OCI-LY7 (cell line): ENCODE results near the gene NRXN2. TPM values are rescaled to one million over a fixed set of nuclear protein-coding genes. Genes with fewer than 3 reads are reported as not detected.
"Not testable (repeated sequence)": the region's sequence is repeated elsewhere in the genome, so short reads cannot be mapped to it uniquely, and the experiment has no call there.

Experiments
- BruUV-seq: library from RNA; stranded (reverse); fragments of 400-500 nt; replicated peaks from 2 replicates; lab custom pipeline; 2021; lab: Mats Ljungman, UMichigan
- CTCF ChIA-PET: fragments of 300-600 bp; sonication (Branson Sonifier 250); formaldehyde crosslinking; loops from one replicate; lab custom pipeline; 2022; ENCODE audit warnings: antibody characterized with exemption; ENCODE audit not compliant: unreplicated experiment; lab: Charles Lee
- POLR2A ChIA-PET: fragments of 300-600 bp; sonication (Branson Sonifier 250); formaldehyde crosslinking; loops from one replicate; lab custom pipeline; 2022; ENCODE audit warnings: antibody characterized with exemption; lab: Charles Lee
- DNase-seq: peaks from one replicate; pipeline ENCODE4 v3.0.0-alpha.2; 2015; ENCODE audit warnings: low spot score
- H2AFZ ChIP-seq: fragments of 200-600 bp; sonication (generic), shearing (Covaris generic); 2 replicates; pipeline ENCODE4 v1.6.1; 2014; ENCODE audit warnings: mild to moderate bottlenecking, antibody characterized with exemption, low read length, moderate library complexity
- H3K27ac ChIP-seq: fragments of 200-600 bp; sonication (generic); 2 replicates; pipeline ENCODE4 v1.5.1; 2014; ENCODE audit warnings: mixed run types, low read depth, mild to moderate bottlenecking, moderate library complexity, low read length, inconsistent platforms; ENCODE audit not compliant: poor library complexity, severe bottlenecking
- H3K36me3 ChIP-seq: fragments of 200-600 bp; sonication (generic); 2 replicates; pipeline ENCODE4 v1.6.1; 2014; ENCODE audit warnings: mild to moderate bottlenecking, antibody characterized with exemption, low read length, moderate library complexity, mixed read lengths; ENCODE audit not compliant: insufficient read depth
- H3K4me1 ChIP-seq: fragments of 200-600 bp; sonication (generic); 2 replicates; pipeline ENCODE4 v1.5.1; 2014; ENCODE audit warnings: mild to moderate bottlenecking, low read length; ENCODE audit not compliant: insufficient read depth, poor library complexity, severe bottlenecking
- H3K4me2 ChIP-seq: fragments of 200-600 bp; sonication (generic); 2 replicates; pipeline ENCODE4 v1.6.1; 2014; ENCODE audit warnings: mild to moderate bottlenecking, low read length
- H3K4me3 ChIP-seq: fragments of 200-600 bp; sonication (generic); 2 replicates; pipeline ENCODE4 v1.5.1; 2014; ENCODE audit warnings: mild to moderate bottlenecking, low read depth, low read length; ENCODE audit not compliant: poor library complexity, severe bottlenecking
- H3K79me2 ChIP-seq: fragments of 200-600 bp; sonication (generic); 2 replicates; pipeline ENCODE4 v1.6.1; 2016; ENCODE audit warnings: low read depth, mild to moderate bottlenecking, low read length, moderate library complexity, mixed read lengths; ENCODE audit not compliant: insufficient read depth
- H3K9me2 ChIP-seq: fragments of 200-600 bp; sonication (generic); 2 replicates; pipeline ENCODE4 v1.6.1; 2016; ENCODE audit warnings: mild to moderate bottlenecking, low read length, mixed read lengths; ENCODE audit not compliant: insufficient read depth
- H3K9me3 ChIP-seq: fragments of 200-600 bp; sonication (generic); 2 replicates; pipeline ENCODE4 v1.6.1; 2014; ENCODE audit warnings: mild to moderate bottlenecking, mixed run types, low read length, mixed read lengths
- H4K20me1 ChIP-seq: fragments of 200-600 bp; sonication (generic); 2 replicates; pipeline ENCODE4 v1.6.1; 2014; ENCODE audit warnings: mild to moderate bottlenecking, antibody characterized with exemption, low read length, moderate library complexity, mixed read lengths; ENCODE audit not compliant: insufficient read depth
- EZH2phosphoT487 ChIP-seq: fragments of 200-600 bp; sonication (generic); IDR thresholded peaks from 2 replicates; pipeline ENCODE4 v1.6.1; 2018; ENCODE audit warnings: low read depth, borderline replicate concordance, mild to moderate bottlenecking, mixed run types, antibody characterized with exemption, low read length, moderate library complexity, mixed read lengths
- intact Hi-C: fragments of 100-400 bp; cut with micrococcal nuclease; formaldehyde crosslinking; loops from one replicate; pipeline ENCODE4 v1.10.0; 2022; ENCODE audit not compliant: unreplicated experiment
- total RNA-seq, 2 experiments: library from RNA; depleted of rRNA in 1 of 2; stranded (reverse); fragments of >200 nt in 1 of 2; shearing (Covaris generic) in 1 of 2; gene quantifications; 2 replicates each; pipeline ENCODE4 v1.2.3, GENCODE V29; 2014 to 2022
- TF ChIP-seq, protein P1 (sequence below): fragments of 200-600 bp; sonication (generic); conservative IDR thresholded peaks from 2 replicates; pipeline ENCODE4 v1.5.1; 2014; ENCODE audit warnings: mild to moderate bottlenecking, antibody characterized with exemption, low read length, moderate library complexity, mixed read lengths

The NRXN2 gene
- total RNA-seq, 2 experiments from 2014 or later: 2.4 to 3.3 TPM

DNA sequence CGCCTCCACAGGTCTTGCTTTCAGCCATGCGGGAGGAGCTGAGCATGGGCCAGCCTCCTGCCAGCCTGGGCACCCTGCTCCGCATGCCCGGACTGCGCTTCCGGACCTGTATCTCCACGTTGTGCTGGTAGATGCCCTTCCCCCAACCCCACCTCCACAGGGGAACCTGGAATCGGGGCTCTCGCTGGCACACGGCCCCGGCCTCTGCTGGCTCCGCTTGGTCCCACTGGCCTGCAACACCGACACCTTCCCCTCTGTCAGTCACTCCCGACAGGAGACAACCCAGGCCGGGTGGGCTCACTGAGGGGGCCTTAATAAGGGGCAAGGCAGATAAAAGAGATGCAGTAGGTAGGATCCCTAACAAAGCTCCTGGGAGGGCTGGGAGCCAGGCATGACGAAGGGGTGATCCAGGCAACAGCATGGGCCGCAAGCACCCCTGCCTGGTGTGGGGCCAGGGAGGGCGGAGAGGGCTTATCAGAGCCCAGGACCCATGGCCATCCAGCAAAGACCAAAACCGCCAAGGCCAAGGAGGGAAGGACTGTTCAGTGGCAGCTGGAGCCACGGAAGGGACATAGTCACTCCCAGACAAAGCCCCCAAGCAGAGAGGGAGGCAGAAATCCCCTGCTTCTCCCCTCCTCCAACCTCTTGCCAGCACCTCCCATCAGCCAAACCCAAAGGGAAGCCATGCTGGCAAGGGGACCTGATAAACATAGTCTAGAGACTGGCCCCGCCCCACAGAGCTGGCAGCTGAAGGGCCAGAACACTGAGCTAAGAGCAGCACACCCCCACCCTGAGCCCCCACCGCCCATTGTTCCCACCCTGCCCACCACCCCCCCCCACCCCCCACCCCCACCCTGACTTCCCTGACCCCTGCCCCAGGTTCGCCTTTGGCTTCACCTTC lies 124.0 kb downstream of the NRXN2 start:
- intact Hi-C loops: no loop called here
- Histone ChIP-seq H3K36me3 (no peaks in the 10 kb centered on the region), H3K4me1 (no peaks in the 10 kb centered on the region), H3K9me3 (no peaks in the 10 kb centered on the region), H4K20me1 (no peaks in the 10 kb centered on the region), H3K9me2 (no peaks in the 10 kb centered on the region), H2AFZ (no peak overlapping the region), H3K4me3 (no peak overlapping the region), H3K27ac (no peak overlapping the region), H3K79me2 (no peaks in the 10 kb centered on the region), H3K4me2 (no peak overlapping the region)
- POLR2A ChIA-PET: no interaction called here
- CTCF ChIA-PET: no interaction called here
- BruUV-seq: no TSS peak
- TF ChIP-seq, protein P1, sequence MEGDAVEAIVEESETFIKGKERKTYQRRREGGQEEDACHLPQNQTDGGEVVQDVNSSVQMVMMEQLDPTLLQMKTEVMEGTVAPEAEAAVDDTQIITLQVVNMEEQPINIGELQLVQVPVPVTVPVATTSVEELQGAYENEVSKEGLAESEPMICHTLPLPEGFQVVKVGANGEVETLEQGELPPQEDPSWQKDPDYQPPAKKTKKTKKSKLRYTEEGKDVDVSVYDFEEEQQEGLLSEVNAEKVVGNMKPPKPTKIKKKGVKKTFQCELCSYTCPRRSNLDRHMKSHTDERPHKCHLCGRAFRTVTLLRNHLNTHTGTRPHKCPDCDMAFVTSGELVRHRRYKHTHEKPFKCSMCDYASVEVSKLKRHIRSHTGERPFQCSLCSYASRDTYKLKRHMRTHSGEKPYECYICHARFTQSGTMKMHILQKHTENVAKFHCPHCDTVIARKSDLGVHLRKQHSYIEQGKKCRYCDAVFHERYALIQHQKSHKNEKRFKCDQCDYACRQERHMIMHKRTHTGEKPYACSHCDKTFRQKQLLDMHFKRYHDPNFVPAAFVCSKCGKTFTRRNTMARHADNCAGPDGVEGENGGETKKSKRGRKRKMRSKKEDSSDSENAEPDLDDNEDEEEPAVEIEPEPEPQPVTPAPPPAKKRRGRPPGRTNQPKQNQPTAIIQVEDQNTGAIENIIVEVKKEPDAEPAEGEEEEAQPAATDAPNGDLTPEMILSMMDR: no peak
- no peak for TF ChIP-seq EZH2phosphoT487
- no peak for DNase-seq

DNA sequence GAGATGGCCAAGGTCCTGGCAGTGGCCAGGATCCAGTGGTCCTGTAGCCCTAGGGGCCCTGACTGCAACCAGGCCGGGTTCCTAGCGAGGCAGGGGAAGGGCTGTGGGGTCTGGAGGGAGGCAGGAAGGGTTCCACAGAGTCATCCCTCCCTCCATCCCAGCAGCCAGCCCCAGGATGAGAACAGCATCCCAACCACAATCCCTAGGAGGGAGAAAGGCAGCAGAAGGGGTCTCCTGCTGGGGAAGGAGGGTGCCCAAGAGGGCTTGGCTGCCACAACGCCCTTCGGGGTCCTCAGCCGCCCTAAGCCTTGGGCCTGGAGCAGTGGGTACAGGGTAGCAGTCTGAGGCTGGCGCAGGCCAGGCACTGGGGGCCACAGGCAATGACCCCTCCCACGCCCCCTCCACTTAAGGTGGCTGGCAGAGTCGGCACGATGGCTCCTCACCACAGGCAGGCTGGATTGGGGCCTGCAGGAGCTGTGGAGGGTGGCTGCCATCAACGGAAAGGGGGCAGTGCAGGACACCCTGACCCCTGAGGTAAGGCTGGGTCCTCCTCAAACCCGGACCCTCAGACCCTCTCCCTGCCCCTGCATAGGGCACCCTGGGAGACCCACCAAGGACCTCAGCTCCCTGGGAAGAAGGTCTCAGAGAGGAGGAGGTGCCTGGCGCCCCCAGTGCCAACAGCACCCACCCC lies 124.7 kb downstream of the NRXN2 start:
- H3K9me3 ChIP-seq: no peaks in the 10 kb centered on the region
- H2AFZ ChIP-seq: no peak overlapping the region
- H3K4me3 ChIP-seq: no peak overlapping the region
- H4K20me1 ChIP-seq: no peaks in the 10 kb centered on the region
- ChIA-PET CTCF (no interaction called here), POLR2A (no interaction called here)
- H3K4me1 ChIP-seq: no peaks in the 10 kb centered on the region
- no peak for DNase-seq
- H3K79me2 ChIP-seq: no peaks in the 10 kb centered on the region
- no peak for TF ChIP-seq EZH2phosphoT487
- TF ChIP-seq, protein P1: no peak
- H3K36me3 ChIP-seq: no peaks in the 10 kb centered on the region
- H3K27ac ChIP-seq: no peak overlapping the region
- no TSS peak for BruUV-seq
- no peaks in the 10 kb centered on the region for H3K9me2 ChIP-seq
- H3K4me2 ChIP-seq: no peak overlapping the region
- intact Hi-C loops: no loop called here

DNA sequence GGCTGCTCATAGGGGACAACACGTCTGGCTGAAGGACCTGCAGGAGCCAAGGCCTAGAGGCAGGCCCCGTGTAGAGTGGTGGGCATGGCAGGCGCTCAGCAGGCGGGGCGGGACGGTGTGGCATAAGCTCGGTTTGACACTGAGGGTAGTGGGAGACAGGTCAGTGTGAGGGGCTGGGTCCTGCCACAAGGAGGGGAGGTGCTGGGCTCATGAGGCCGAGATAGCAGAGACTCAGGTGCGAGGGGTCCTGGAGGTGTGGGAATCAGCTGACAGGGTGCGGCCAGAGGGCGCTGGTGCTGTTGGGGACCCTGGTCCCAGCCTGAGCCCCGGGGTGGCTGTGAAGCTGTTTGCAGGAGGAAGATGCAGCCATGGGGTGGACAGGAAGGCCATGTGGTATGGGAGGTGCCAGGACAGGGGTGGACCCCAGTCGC lies 125.3 kb downstream of the NRXN2 start:
- Histone ChIP-seq H3K27ac (no peak overlapping the region), H3K4me2 (no peak overlapping the region), H3K4me1 (no peaks in the 10 kb centered on the region), H3K4me3 (no peak overlapping the region), H3K9me3 (no peaks in the 10 kb centered on the region), H3K36me3 (no peaks in the 10 kb centered on the region), H2AFZ (no peak overlapping the region), H4K20me1 (no peaks in the 10 kb centered on the region), H3K79me2 (no peaks in the 10 kb centered on the region), H3K9me2 (no peaks in the 10 kb centered on the region)
- intact Hi-C loops: no loop called here
- no TSS peak for BruUV-seq
- DNase-seq: no peak
- TF ChIP-seq, protein P1: no peak
- TF ChIP-seq EZH2phosphoT487: no peak
- POLR2A ChIA-PET: no interaction called here
- CTCF ChIA-PET: no interaction called here

DNA sequence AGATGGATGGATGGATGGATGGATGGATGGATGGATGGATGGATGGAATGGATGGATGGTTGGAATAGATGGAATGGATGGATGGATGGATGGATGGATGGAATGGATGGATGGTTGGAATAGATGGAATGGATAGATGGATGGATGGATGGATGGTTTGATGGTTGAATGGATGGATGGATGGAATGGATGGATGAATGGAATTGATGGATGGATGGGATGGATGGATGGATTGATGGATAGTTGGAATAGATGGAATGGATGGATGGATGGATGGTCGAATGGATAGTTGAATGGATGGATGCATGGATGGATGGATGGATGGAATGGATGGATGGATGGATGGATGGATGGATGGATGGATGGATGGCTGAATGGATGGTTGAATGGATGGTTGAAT lies 127.1 kb downstream of the NRXN2 start:
- H3K79me2 ChIP-seq, intact Hi-C loops, H4K20me1 ChIP-seq, H3K27ac ChIP-seq, H3K9me2 ChIP-seq, H3K4me2 ChIP-seq, POLR2A ChIA-PET, H3K4me3 ChIP-seq, DNase-seq, H3K4me1 ChIP-seq, H3K36me3 ChIP-seq, H2AFZ ChIP-seq, BruUV-seq, H3K9me3 ChIP-seq, CTCF ChIA-PET: not testable (repeated sequence)
